ENCODE results near the gene ERVH48-1.
"Not testable (repeated sequence)": the region's sequence is repeated elsewhere in the genome, so short reads cannot be mapped to it uniquely, and the experiment has no call there.

ERVH48-1 gene

DNA sequence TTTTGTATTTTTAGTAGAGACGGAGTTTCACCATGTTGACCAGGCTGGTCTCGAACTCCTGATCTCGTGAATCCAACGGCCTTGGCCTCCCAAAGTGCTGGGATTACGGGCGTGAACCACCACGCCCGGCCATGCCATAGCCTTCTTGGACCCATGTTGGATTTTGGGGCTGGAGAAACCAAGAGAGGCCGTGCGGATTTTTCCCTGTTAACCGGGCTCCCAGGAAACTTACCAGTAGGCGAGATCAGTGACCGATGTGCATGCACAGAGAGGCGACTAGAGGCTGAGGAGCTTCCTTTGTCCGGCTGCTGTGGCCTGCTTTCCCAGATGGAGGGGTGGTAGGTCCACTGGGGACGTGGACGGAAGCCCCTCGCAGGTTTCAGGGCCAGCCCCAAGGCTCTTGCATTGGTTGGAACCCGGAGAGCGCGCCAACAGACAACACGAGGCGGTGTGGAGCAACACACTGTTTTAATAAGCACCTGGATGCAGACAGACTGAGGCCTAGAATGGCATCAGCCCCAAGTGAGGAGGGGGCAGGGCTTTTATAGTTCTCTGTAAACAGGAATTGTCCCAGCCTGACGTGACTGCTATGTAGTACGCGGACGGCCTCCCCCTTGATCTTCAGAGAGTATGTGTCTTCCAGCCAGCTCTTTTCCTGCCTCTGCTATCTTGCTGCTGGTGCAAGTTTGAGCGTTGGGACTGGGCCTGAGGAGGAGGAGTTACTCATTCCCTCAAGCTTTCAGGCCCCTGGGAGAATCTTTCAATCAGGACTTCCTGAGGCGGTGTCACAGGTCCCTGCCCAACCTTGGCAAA, at the start of gene ERVH48-1:
Gene ERVH48-1, minus strand, starts transcription at position 517 of the 813 bp plus-strand sequence. CDS start 6,624 bp downstream, outside the sequence.
- no peak for DNase-seq (ENCODE audit: low read depth)

DNA sequence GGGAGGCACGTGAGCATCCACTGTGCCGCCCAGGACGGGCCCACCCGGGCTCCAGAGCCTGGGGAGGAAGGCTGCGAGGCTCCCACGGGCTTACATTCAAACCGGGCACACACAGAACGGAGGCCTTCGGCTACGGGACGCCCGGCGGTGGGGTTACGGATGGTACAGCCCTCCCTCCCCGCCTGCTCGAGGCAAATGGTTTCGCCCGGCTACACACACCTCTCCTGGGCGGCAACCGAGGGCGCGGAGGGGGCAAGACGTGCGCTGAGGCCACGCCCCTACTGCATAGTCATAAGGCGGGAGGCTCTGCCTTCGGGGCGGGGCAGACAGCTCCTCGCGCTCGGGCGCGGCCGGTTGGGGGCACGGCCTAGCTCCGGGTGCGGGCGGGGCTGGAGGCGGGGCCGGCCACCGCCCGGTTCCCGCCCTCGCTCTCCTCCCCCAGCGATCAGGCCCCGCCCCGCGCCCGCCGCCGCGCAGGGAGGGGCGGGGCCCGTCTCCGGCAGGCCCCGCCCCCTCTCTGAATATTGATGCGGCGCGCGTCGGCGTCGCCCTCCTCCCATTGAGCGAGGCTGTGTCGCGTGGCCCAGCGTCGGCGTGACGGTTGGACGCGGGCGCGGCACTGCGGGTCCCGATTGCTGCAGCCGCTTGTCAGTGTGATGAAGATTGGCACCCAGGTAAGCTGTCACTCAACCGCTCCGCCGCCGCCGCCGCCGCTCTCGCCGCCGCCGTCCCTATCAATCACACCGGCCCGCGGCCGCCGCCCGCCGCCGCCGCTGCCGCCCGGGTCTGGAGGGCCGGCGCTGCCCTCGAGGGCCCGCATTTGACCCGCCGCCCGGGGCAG, 48.8 kb upstream of the ERVH48-1 start, which contains the start of gene PKNOX1:
Gene PKNOX1, plus strand, starts transcription at position 572 of the 841 bp plus-strand sequence. CDS start 29,820 bp downstream, outside the sequence.
- peak; percentile 95 for DNase-seq (ENCODE audit: low read depth)

DNA sequence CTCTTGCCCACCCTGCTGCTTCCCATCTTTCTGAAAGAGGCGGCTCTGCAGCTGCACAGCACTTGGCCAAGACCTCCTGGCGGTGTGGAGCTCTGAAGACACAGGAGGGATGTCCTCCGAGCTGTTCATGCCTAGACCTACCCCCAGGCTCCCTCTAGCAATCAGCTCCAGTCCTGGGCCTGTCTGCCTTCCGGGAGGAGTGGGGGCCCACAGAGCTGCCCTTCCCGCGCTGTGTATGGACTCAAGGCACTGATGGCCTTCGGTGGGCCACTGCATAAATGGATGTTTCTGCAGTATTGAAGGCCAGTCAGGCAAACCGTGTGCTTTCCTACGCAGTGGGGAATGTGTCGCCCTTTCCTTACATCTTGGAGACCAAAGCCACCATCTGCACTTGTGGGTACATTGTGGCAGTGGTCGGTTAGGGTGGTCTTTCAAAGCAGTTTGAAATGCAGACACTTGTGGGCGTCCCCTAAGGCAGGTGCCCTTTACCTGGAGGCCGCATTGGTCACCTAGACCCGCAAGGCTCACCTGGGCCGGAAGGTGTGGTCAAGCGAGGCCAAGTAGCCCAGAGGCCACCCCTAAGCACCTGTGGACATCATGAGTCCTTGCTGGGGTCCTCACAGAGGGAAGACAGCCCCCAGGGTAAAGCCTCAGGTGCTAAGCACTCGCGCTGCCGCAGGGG, 48.0 kb upstream of the ERVH48-1 start:
- DNase-seq (ENCODE audit: low read depth), result no peak

DNA sequence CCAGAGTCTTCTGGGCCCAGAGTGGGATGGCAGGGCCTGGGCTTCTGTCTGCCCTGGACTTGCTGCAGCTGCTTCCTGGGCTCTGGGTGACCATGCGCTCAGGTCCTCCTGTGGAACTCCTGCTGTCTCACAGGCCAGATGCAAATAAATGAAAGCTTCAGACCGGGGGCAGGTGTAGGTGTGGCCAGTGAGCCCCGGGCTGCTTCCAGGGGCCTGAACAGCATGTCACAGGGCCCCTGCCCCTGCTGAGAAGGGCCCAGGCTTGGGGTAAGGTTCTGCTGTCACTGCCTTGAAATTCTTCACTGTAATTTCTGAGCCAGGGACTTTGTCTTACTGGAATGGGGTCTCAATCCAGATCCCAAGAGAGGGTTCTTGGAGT, 46.5 kb upstream of the ERVH48-1 start:
- DNase-seq (ENCODE audit: low read depth), result no peak

DNA sequence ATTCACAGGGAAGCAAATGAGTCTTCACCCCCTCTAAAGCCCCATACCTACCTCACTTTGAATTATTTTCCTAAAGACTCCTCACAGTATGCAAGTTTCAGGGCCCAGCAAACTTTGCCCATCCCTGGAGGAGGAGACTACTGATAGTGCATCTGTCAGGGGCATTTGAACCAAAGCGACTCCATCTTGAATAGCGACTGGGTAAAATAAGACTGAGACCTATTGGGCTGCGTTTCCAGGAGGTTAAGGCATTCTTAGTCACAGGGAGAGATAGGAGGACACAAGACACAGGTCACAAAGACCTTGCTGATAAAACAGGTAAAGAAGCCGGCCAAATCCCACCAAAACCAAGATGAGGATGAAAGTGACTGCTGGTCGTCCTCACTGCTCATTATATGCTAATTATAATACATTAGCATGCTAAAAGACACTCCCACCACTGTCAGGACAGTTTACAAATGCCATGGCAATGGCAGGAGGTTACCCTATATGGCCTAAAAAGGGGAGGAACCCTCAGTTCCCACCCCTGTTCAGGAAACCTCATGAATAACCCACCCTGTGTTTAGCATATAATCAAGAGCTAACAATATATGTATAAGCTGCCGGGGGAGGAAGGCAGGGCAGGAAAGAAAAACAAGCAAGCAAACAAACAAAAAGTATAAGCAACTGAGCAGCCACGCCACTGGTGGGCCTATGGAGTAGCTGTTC, 45.7 kb upstream of the ERVH48-1 start:
- no peak for DNase-seq (ENCODE audit: low read depth)

DNA sequence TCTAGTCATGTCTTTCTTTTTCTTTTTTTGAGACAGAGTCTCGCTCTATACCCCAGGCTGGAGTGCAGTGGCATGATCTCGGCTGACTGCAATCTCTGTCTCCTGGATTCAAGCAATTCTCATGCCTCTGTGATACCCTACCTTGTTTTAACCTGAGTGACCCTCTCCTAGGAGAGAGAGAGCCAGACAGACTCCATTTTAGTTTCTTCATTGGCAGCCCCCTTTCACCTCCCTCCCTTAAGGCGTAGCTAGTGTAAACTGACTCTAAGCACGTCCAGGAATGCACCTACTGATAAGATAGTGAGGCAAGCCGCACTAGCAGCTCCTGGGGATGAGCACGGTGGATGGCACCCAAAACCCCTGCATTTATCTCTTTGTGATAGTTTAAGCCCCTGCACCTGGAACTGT, 43.8 kb upstream of the ERVH48-1 start:
- DNase-seq (ENCODE audit: low read depth), result no peak

DNA sequence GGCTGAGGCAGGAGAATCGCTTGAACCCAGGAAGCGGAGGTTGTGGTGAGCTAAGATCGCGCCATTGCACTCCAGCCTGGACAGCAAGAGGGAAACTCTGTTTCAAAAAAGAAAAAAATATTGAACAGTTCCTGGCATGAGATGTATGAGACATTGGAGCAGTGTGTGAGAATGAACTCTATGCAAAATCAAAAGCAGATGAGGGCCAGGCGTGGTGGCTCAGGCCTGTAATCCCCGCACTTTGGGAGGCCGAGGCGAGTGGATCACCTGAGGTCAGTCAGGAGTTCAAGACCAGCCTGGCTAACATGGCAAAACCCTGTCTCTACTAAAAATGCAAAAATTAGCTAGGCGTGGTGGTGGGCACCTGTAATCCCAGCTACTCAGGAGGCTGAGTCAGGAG, 42.2 kb upstream of the ERVH48-1 start:
- DNase-seq (ENCODE audit: low read depth), result not testable (repeated sequence)

DNA sequence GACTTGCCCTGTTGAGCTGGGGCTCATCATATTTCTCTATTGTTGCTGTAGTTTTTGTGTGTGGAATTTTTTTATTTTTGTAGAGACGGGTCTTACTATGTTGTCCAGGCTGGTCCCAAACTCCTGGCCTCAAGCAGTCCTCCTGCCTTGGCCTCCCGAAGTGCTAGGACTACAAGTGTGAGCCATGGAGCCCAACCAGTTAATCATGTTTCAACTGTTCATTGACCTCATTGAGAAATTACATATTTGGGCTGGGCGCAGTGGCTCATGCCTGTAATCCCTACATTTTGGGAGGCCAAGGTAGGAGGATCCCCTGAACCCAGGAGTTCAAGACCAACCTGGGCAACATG, 39.8 kb upstream of the ERVH48-1 start:
- no peak for DNase-seq (ENCODE audit: low read depth)

DNA sequence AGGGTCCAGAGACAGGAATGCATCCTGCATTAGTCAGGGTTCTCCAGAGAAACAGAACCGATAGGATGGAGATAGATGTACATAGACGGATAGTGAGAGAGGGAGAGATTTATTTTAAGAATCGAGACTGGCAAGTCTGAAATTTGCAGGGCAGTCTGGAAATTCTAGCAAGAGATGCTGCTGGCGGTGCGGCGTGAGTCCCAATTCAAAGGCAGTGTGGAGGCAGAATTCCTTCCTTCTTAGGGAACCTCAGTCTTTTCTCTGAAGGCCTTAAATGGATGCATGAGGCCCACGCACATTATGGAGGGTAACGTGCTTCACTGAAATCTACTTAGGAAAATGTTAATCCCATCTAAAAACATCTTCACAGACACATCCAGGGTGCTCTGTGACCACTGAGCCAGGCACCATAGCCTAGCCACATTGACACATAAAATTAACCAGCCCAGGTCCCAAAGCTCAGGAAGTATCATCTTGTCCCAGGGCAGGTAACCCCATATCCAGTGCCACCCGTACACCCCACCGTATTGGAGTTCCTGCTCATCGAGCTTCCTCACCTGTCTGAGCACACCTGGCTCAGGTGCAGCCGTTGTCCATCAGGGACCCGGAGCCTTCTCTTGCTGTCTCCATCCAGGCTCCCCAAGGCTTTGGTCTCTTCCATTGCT, 39.2 kb upstream of the ERVH48-1 start:
- no peak for DNase-seq (ENCODE audit: low read depth)

DNA sequence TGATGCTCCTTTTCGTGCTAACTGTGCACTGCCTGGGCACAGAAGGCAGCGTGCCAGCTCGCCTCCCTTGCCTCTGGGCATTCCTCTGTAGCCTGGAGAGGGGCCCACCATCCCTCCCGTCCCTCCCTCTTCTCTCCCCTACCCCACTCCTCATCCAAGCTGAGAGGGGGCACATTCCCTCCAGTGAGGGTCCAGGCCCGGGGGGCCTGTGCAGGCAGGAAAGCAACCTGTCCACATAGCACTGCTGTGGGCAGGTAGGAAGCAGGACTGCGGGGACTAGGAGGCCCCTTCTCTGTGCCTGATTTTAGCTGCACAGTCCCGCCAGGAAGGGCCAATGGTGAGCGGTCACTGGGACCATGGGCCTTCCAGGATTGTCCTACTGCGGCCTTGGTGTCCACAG, 38.7 kb upstream of the ERVH48-1 start:
- DNase-seq (ENCODE audit: low read depth), result no peak

DNA sequence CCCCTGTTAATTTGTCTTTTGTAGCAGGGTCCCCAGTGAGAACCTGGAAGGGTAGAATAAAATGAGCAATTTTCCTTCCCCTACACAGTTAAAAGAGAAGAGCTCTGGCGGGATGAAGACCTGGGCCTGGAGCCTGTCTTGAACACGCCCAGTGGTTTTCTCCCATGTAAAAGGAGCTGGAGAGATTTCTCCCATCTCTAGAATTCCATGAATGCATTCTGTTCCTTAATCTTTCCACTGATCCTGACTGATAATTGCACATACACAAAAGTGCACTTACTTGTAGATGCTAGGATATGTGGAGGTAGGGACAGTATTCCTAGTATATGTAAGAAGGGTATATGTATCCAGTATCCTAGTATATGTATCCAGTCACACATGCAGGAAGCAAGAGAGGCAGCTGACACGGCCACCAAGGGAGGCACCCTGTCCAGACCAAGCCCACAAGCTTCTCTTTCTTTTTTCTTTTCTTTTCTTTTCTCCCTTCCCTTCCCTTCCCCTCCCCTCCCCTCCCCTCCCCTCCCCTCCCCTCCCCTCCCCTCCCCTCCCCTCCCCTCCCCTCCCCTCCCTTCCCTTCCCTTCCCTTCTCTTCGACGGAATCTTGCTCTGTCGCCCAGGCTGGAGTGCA, 37.1 kb upstream of the ERVH48-1 start:
- no peak for DNase-seq (ENCODE audit: low read depth)

DNA sequence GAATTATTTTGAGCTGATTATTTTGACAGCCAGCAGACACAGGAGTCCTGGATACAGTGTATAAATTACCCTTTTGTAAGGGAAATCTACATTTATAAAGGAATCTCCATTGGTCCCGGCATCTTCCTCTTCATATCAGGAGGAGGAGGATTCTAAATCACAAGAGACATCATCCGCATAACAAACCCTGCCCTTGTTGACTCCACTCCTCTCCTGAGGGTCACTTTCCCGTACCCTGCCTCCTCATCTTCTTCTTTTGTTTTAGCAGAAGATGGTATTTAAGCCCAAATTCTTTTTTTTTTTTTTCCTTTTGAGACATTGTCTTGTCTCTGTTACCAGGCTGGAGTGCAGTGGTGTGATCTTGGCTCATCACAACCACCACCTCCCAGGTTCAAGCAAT, 34.3 kb upstream of the ERVH48-1 start:
- DNase-seq (ENCODE audit: low read depth), result no peak

DNA sequence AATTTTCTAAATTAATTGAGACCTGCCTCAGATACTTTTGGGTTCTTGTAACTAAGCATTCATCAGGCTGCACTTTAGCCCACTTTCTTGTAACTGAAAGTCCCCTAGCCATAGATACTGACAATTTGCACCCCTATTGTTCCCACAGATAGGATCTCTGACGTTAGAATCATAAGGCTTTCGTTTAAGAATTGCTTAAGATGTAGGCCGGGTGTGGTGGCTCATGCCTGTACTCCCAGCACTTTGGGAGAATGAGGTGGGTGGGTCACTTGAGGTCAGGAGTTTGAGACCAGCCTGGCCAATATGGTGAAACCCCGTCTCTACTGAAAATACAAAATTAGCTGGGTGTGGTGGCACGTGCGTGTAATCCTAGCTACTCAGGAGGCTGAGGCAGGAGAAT, 32.7 kb upstream of the ERVH48-1 start:
- not testable (repeated sequence) for DNase-seq (ENCODE audit: low read depth)

DNA sequence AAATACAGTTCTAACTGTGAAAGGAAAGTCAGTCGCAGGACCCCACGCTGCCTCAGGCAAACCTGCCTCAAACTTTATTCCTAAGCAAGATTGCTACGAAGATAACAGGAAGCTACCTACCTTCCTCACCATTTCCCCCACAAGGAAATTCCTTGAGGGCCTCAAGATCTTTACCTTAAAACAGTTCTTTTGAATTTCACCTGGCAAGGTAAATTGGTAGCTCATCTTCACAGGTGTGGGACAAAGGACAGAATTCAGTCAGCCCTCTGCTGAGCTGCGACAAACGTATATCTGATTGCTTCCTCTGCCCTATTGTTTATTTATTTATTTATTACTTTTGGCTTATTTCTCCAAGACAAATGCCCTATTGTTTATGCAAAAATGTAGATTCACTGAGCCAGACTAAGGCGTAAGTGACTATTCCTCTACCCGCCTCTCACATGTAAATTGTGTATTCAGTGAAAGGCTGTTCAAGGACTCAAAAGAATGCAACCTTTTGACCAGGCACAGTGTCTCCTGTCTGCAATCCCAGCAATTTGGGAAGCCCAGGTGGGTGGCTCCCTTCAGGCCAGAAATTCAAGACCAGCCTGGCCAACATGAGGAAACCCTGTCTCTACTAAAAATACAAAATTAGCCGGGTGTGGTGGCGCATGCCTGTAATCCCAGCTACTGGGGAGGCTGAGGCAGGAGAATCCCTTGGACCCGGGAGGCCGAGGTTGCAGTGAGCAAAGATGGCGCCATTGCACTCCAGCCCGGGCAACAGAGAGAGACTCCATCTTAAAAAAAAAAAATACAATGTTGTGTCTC, 31.6 kb upstream of the ERVH48-1 start:
- no peak for DNase-seq (ENCODE audit: low read depth)

DNA sequence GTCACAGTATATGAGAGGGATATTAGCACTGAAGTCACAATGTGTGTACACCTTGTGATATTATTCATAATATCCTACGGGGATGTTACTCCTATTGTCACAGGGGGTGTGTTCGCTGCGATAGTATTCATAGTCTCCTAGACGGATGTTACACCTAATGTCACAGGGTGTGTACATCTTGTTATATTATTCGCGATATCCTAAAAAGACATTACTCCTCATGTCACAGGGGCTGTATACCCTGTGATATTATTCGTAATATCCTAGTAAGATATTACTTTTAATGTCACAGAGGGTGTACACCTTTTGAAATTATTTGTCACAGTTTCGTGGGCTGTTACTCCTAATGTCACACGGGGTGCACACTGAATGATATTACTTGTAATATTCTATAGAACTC, 25.8 kb upstream of the ERVH48-1 start:
- not testable (repeated sequence) for DNase-seq (ENCODE audit: low read depth)

DNA sequence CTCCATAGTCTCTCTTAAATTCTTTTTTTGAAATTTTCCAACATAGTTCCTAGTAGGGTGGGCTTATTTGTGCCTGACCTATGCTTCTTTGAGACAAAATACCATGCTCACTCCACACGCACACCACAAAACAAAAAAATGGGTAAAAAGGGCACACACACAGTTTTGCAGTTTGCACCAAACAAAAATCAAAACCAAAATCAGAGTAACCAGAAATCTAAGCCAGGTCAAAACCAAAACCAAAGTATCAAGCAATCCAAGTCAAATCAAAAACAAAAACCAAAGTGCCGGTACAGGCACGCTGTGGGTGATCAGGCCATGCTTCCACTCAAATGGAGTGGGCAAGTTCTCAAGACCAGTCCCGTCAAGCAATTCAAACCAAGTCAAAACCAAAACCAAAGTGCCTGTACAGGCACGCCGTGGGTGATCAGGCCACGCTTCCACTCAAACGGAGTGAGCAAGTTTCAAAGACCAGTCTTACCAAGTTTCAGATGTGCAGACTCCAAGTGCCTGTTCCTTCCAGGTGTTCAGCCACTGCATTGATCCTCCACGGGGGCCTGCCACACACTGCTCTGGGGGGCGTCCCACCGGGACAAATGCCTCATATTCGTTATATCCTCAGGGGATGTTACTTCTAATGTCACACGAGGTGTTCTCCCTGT, 23.8 kb upstream of the ERVH48-1 start:
- DNase-seq (ENCODE audit: low read depth), result not testable (repeated sequence)

DNA sequence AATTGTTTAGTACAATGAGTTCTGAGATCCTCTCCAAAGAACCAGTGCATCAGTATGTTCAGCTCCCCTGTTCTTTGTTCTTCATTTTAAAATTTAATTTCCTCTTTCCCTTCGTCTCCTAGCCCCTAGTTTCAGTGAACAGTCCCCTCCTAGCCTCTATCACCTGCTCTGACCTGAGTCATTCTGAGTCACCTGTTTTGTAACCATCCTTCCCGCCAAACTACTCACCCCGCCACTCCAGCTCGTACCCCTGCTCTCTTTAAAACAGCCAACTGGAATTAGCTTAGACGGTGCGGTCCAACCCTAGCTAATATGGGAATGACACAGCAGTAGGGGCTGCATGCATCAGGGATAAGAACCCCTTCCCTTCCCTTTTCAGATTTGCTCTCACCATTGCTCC, 16.8 kb upstream of the ERVH48-1 start:
- DNase-seq (ENCODE audit: low read depth), result no peak

DNA sequence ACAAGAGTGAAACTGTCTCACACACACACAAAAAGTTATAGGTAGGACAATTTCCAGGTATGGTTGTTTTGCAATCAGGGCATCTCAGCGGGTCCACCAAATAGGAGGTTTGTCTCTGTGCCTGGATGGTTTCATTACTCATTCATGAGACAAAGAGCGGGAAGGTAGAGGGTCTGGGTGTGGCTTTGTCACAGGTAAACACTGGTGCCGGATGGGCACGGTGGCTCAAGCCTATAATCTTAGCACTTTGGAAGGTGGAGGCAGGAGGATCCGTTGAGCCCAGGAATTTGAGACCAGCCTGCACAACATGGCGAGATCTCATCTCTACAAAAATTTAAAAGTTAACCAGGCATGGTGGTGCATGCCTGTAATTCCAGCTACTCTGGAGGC, 16.3 kb upstream of the ERVH48-1 start:
- DNase-seq (ENCODE audit: low read depth), result no peak

DNA sequence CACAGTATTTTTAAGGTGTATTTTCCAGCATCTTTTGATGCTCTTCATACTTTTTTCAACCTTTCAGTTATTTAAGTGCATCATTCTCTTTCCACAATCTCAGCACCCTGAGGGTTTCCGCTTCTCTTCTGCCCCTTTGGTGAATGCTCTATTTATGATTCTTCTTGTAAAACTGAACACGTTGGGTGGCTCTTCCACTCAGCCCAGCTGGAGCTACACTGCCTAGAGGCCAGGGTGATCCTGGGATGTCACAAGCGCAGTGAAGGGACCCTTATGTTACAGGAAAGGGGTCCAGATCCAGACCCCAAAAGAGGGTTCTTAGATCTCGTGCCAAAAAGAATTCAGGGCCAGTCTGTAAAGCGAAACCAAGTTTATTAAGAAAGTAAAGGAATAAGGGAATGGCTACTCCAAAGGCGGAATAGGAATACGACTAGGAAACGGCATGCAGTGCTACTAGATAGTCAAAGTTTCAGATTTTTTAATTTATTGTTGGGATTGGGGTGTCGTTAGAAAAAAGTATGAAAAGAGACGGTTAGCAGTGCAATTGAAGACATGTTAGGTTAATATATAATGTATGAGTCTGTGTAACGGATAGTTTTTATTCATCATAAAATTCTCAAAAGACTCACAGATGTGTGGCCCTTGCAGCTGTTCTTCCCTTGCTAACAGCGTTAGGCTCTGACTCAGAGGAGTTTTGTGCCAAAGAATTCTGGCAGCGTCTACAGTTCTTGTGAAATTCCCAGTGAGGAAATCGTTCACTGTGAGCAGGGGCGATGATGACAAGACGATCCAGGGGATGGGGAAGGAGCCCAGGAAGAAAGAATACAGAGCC, 14.4 kb upstream of the ERVH48-1 start:
- DNase-seq (ENCODE audit: low read depth), result peak; percentile 97

Measured in stromal cell of bone marrow (primary cell).